GM12873 (cell line): ENCODE measurements around the gene COL4A2.

Source experiments
- TF ChIP-seq, protein P1 (sequence below): IDR thresholded peaks from 2 replicates; pipeline ENCODE4 v1.5.1; 2012; ENCODE audit warnings: low read depth, mild to moderate bottlenecking, moderate library complexity, low read length, control low read depth; ENCODE audit not compliant: insufficient read depth; ENCODE audit errors: missing control alignments

The COL4A2 gene

DNA sequence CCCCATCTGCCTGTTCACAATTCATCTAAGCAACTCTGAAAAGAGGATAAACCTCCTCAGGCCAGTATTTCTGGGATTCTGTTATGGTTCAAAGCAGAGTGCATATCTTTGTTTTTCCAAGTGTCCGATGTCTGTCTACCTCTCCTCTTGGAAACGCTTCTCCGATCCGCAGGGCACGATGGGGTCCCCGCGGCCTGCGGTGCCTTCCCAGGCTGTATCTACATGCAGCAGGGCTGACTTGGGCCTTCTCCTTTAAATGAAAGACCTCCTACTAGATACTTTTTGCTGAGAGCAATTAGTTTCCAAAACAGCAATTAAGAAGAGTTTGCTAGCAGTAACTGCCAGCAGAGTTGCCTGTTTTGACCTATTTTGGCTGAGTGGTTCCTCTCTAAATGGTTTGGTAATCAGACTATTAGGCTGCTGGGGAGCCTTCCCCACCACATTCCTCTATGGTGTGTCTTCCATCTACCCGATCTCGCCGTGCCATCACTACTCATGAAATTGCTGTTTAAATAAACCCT lies 23.5 kb downstream of the COL4A2 start:
- TF ChIP-seq, protein P1, sequence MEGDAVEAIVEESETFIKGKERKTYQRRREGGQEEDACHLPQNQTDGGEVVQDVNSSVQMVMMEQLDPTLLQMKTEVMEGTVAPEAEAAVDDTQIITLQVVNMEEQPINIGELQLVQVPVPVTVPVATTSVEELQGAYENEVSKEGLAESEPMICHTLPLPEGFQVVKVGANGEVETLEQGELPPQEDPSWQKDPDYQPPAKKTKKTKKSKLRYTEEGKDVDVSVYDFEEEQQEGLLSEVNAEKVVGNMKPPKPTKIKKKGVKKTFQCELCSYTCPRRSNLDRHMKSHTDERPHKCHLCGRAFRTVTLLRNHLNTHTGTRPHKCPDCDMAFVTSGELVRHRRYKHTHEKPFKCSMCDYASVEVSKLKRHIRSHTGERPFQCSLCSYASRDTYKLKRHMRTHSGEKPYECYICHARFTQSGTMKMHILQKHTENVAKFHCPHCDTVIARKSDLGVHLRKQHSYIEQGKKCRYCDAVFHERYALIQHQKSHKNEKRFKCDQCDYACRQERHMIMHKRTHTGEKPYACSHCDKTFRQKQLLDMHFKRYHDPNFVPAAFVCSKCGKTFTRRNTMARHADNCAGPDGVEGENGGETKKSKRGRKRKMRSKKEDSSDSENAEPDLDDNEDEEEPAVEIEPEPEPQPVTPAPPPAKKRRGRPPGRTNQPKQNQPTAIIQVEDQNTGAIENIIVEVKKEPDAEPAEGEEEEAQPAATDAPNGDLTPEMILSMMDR = no peak

DNA sequence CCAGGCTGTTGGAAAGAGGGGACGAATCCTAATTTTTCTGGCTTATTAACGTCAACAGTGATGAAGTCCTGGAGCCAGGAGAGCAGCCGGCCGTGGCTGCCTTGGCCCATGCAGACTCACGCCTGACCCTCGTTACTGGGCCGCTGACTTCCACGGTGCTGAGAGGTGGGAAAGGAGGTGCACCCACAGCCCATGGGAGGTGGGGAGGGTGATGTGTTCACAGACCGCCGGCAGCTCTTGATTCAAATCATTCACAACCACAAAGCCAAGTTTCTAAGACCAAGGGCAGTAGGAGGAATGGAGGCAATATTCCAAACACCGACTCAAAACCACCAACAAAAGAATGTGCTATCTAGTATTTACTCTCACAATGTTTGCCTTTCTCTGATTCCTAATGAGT lies 24.3 kb downstream of the COL4A2 start:
- TF ChIP-seq, protein P1 = no peak

DNA sequence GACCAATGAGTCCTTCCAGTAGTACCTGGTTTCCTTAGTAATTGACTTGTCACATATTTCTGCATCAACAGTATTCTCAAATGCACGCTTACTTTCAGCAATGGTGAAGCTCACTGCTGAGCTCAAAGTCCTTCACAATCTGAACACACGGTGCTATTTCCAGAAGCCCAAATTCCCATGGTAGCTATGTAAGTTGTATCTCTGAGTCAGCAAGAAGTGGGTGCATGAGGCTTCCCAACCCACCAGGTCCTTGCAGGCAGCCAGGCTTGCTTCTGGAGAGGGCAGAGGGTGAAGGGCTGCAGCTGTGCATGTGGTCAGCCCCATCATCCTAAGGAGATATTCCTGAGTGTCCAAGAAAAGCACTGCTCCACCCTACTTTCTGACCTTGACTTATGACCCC lies 25.7 kb downstream of the COL4A2 start:
- TF ChIP-seq, protein P1 = no peak

DNA sequence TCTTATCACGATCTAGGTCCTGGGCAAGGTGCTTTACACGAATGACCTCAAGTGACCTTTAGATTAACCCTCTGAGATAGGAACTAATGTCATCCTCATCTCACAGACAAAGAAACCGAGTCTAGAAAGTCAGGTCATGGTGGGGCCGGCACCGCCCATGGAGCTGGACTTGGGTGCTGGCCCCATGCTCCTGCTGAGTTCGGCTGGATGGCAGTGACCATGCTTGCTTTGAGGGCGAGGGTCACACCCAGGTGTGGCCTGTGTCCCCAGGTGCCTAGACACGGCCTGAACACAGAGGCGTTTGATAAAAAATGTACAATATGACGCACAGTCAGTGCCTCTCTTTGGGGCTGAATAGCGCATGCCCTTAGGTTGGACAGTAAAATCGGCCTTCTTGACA lies 26.8 kb downstream of the COL4A2 start:
- TF ChIP-seq, protein P1 = no peak

DNA sequence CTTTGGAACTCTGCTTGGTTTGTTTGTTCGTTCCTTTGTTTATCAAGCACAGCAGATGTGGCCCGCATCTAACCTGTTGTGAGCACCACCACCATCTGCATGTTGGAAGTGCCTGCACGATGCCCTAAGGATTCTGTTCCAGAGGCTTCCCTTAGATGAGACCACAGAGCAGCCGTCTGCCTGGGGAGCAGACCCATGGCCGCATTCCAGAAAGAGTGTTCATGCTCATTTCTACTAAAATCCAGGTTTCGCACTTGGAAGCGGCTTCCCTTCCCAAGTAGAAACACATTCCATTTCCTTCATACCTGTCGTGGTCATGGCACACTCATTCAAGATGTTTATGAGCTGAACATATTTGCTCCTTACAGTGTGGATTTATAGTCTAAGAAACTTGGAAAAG lies 27.2 kb downstream of the COL4A2 start:
- TF ChIP-seq, protein P1 = no peak

DNA sequence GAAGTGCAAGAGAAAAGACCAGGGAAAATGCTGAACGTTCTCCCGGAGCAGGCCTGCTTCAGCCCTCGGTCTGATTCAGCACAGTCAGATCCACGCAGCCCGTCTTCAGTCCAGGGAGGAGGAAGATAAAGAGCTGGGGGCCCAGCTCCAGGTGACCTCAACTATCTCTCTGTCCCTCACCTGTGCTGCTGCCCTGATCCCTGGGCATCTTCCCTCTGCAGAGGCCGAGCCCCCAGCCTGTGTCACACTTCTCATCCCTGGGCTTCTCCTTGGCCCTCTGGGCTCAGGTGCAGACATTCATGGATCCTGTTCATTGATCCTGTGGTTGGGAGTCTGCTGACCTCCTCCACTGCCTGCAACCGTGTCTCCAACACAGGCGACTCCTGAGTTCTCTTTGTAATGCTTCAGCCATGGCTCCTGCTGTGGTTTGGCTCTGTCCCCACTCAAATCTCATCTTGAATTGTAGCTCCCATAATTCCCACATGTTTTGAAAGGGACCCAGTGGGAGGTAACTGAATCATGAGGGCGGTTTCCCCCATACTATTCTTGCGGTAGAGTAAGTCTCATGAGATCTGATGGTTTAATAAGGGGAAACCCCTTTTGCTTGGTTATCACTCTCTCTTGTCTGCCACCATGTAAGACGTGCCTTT lies 27.9 kb downstream of the COL4A2 start:
- TF ChIP-seq, protein P1 = no peak

DNA sequence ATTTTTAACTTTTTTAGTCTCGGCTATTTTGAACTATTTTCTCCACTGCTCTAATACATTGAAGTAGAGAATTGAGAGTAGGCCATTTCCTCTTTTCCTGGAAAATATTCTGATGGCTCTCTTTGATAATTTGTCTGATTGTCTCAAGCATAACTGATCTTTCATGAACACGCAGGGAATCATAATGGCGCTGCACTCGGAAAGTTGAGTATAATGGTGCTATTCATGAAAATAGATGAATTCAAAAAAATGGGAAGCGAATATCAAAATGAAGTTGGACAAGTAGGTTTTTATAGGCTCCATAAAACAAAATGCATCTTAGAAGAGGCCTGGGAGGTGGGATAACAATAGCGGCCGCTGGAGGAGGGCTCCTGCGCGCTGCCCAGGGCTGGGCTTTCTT lies 29.0 kb downstream of the COL4A2 start:
- TF ChIP-seq, protein P1 = no peak
